ENCODE results near the gene SULT4A1. TPM values are rescaled to one million over a fixed set of nuclear protein-coding genes. Genes with fewer than 3 reads are reported as not detected.
A peak's percentile ranks its signal among the peaks of the same experiment; 100 is the strongest.

The SULT4A1 gene
- total and polyA plus RNA-seq, 2 experiments from 2014 or later, result 4.7 to 5.2 TPM

- Mint-ChIP-seq H3K36me3 (ENCODE audit: low read depth) (no peaks in the 10 kb centered on the region; the same call in 2 of the 3 replicates), H3K27me3 (ENCODE audit: insufficient read depth, low read depth, poor library complexity) (peaks cover 7% of the 10 kb centered on the region), H3K27ac (no peak overlapping the region), H3K9me3 (no peaks in the 10 kb centered on the region; the same call in 2 of the 3 replicates), H3K4me1 (peaks cover 41% of the 10 kb centered on the region), H3K4me3 (no peak overlapping the region)
- TF ChIP-seq NANOG (IDR thresholded peaks at IDR 0.05; ENCODE audit: borderline replicate concordance) (no peak), ZNF114 (CRISPR knock-in tag; IDR thresholded peaks at IDR 0.05) (no peak)
- Histone ChIP-seq H3K79me2 (replicated peaks; ENCODE audit: insufficient read depth) (peaks cover 73% of the 10 kb centered on the region), H3K4me3 (no peak overlapping the region), H3K36me3 (ENCODE audit: insufficient read depth) (no peaks in the 10 kb centered on the region), H3K9me2 (ENCODE audit: insufficient read depth) (no peaks in the 10 kb centered on the region), H3K27me3 (ENCODE audit: insufficient read depth) (no peaks in the 10 kb centered on the region), H3K4me1 (ENCODE audit: insufficient read depth) (no peaks in the 10 kb centered on the region), H3K4me2 (no peak overlapping the region), H3K27ac (ENCODE audit: low read depth) (no peak overlapping the region), H4K20me1 (replicated peaks; ENCODE audit: insufficient read depth) (peaks cover 3% of the 10 kb centered on the region), H2AFZ (no peak overlapping the region), H3F3A (replicated peaks; ENCODE audit: low read depth) (no peaks in the 10 kb centered on the region)
- DNase-seq (ENCODE audit: low spot score) (no peak), ATAC-seq (no peak)
Observed at GRCh38 chr22:43846966-43847365, 15.3 kb downstream of the SULT4A1 start.

GRCh38 chr22:43845981-43846380, 16.3 kb downstream of the SULT4A1 start:
- Mint-ChIP-seq H3K27ac (no peak overlapping the region; the same call in 1 of the 2 replicates), H3K27me3 (ENCODE audit: insufficient read depth, low read depth, poor library complexity) (peaks cover 9% of the 10 kb centered on the region), H3K36me3 (ENCODE audit: low read depth) (no peaks in the 10 kb centered on the region; the same call in 2 of the 3 replicates), H3K9me3 (no peaks in the 10 kb centered on the region; the same call in 2 of the 3 replicates), H3K4me1 (peaks cover 39% of the 10 kb centered on the region), H3K4me3 (no peak overlapping the region)
- no peak for TF ChIP-seq CTCF (conservative IDR thresholded peaks at IDR 0.05; ENCODE audit: low read depth in 2 of 2)
- no peak for TF ChIP-seq STAT1 (IDR thresholded peaks at IDR 0.05; ENCODE audit: unreplicated experiment)
- TF ChIP-seq, protein P1, sequence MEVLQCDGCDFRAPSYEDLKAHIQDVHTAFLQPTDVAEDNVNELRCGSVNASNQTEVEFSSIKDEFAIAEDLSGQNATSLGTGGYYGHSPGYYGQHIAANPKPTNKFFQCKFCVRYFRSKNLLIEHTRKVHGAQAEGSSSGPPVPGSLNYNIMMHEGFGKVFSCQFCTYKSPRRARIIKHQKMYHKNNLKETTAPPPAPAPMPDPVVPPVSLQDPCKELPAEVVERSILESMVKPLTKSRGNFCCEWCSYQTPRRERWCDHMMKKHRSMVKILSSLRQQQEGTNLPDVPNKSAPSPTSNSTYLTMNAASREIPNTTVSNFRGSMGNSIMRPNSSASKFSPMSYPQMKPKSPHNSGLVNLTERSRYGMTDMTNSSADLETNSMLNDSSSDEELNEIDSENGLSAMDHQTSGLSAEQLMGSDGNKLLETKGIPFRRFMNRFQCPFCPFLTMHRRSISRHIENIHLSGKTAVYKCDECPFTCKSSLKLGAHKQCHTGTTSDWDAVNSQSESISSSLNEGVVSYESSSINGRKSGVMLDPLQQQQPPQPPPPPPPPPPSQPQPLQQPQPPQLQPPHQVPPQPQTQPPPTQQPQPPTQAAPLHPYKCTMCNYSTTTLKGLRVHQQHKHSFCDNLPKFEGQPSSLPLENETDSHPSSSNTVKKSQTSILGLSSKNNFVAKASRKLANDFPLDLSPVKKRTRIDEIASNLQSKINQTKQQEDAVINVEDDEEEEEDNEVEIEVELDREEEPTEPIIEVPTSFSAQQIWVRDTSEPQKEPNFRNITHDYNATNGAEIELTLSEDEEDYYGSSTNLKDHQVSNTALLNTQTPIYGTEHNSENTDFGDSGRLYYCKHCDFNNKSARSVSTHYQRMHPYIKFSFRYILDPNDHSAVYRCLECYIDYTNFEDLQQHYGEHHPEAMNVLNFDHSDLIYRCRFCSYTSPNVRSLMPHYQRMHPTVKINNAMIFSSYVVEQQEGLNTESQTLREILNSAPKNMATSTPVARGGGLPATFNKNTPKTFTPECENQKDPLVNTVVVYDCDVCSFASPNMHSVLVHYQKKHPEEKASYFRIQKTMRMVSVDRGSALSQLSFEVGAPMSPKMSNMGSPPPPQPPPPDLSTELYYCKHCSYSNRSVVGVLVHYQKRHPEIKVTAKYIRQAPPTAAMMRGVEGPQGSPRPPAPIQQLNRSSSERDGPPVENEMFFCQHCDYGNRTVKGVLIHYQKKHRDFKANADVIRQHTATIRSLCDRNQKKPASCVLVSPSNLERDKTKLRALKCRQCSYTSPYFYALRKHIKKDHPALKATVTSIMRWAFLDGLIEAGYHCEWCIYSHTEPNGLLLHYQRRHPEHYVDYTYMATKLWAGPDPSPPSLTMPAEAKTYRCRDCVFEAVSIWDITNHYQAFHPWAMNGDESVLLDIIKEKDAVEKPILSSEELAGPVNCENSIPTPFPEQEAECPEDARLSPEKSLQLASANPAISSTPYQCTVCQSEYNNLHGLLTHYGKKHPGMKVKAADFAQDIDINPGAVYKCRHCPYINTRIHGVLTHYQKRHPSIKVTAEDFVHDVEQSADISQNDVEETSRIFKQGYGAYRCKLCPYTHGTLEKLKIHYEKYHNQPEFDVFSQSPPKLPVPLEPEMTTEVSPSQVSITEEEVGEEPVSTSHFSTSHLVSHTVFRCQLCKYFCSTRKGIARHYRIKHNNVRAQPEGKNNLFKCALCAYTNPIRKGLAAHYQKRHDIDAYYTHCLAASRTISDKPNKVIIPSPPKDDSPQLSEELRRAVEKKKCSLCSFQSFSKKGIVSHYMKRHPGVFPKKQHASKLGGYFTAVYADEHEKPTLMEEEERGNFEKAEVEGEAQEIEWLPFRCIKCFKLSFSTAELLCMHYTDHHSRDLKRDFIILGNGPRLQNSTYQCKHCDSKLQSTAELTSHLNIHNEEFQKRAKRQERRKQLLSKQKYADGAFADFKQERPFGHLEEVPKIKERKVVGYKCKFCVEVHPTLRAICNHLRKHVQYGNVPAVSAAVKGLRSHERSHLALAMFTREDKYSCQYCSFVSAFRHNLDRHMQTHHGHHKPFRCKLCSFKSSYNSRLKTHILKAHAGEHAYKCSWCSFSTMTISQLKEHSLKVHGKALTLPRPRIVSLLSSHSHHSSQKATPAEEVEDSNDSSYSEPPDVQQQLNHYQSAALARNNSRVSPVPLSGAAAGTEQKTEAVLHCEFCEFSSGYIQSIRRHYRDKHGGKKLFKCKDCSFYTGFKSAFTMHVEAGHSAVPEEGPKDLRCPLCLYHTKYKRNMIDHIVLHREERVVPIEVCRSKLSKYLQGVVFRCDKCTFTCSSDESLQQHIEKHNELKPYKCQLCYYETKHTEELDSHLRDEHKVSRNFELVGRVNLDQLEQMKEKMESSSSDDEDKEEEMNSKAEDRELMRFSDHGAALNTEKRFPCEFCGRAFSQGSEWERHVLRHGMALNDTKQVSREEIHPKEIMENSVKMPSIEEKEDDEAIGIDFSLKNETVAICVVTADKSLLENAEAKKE (CRISPR knock-in tag; IDR thresholded peaks at IDR 0.05), result no peak
- no peak for TF ChIP-seq ETS1 (IDR thresholded peaks at IDR 0.05)
- no peak for TF ChIP-seq ZNF331 (CRISPR knock-in tag; IDR thresholded peaks at IDR 0.05; ENCODE audit: low read depth)
- no peak for TF ChIP-seq CREB1 (CRISPR knock-in tag; IDR thresholded peaks at IDR 0.05; ENCODE audit: low read depth)
- no peak overlapping the region for H3K4me2 ChIP-seq
- ATAC-seq (peak; percentile 25; the same call in 2 of the 3 replicates), DNase-seq (ENCODE audit: low spot score) (no peak)
- H3F3A ChIP-seq (replicated peaks; ENCODE audit: low read depth), result no peaks in the 10 kb centered on the region
- H4K20me1 ChIP-seq (replicated peaks; ENCODE audit: insufficient read depth), result peaks cover 3% of the 10 kb centered on the region
- no peaks in the 10 kb centered on the region for H3K36me3 ChIP-seq (ENCODE audit: insufficient read depth)
- 0 out of 2 replicates have a peak overlapping the region, but pooled peaks have one; percentile 55 for H3K27ac ChIP-seq (ENCODE audit: low read depth)
- peaks cover 67% of the 10 kb centered on the region for H3K79me2 ChIP-seq (replicated peaks; ENCODE audit: insufficient read depth)
- no peaks in the 10 kb centered on the region for H3K27me3 ChIP-seq (ENCODE audit: insufficient read depth)
- no peaks in the 10 kb centered on the region for H3K4me1 ChIP-seq (ENCODE audit: insufficient read depth)
- no peak overlapping the region for H2AFZ ChIP-seq
- no peaks in the 10 kb centered on the region for H3K9me2 ChIP-seq (ENCODE audit: insufficient read depth)
- H3K4me3 ChIP-seq, result no peak overlapping the region

Data from GM23338 (cell line).